ENCODE results near the gene PRR36.
"Not testable (repeated sequence)": the region's sequence is repeated elsewhere in the genome, so short reads cannot be mapped to it uniquely, and the experiment has no call there.

The PRR36 gene

GRCh38 chr19:7874076-7874896 lies at the start of gene PRR36:
PRR36 (minus strand) TSS chr19:7874390; CDS start chr19:7873689, 701 bp downstream.
- no peak for DNase-seq

DNA sequence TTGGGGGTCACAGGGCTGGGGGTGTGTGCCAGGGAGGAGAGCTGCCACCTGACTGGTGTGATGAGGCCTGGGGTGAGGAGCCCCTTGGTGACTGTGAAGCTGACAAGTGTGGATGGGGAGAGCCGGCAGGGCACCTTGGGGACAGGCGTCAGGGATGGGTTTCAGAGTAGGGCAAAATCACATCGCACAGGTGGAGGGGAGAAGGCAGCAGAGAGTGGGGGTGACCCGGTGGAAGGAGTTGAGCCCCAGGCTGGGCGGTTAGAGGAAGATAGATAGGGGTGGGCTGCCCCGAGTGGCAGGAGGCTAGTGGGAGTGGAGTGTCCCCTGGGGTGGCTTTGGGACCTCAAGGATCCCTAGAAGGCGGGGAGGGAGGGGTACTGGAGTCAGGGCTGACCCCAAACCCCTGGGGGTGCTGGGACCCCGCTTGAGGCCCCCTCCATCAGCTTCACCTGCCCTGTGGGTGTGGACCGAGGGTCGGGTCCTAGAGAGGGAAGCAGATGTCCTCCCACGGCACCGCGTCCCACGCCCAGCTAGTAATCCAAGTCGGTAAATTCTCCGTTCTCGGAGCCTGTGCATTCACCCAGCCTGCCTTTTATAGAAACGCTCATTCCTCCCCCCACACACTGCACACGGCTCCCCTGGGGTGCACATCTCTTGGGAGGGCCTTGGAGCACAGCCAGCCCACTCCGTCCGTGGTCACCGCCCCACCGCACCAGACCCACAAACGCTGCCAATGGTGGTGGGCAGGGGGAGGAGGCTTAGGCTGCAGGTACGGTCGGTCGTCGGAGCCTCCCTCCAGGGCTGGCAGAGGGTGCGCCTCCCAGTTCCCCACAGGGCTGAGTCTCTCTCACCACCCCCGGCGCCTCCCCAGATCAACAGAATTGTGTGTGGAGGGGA lies 49.4 kb upstream of the PRR36 start:
- DNase-seq: no peak

GRCh38 chr19:7922836-7923195 lies 48.6 kb upstream of the PRR36 start:
- no peak for DNase-seq

DNA sequence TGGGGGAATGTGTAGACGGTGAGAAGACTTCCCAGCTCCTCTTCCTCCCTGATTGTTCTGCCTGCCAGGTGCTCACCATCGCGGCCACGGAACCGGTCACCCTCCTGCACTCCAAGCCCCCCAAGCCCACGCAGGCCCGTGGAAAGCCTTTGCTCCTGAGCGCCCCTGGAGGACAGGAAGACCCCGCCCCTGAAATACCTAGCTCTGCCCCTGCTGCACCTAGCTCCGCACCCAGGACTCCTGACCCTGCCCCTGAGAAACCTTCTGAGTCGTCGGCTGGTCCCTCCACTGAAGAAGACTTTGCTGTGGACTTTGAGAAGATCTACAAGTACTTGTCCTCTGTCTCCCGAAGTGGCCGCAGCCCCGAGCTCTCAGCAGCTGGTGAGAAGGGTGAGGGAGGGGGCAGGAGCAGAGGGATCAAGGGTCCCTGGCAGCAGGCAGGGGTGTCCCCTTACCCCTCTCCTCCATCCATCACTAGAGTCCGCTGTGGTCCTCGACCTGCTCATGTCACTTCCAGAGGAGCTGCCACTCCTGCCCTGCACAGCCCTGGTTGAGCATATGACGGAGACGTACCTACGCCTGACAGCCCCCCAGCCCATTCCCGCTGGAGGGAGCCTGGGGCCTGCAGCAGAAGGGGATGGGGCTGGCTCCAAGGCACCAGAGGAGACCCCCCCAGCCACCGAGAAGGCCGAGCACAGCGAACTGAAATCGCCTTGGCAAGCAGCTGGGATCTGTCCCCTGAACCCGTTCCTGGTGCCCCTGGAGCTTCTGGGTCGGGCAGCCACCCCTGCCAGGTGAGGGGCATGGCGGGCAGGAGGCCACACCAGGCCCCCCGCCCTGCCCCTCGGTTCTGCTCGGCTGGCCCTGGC lies 48.0 kb upstream of the PRR36 start:
- no peak for DNase-seq

DNA sequence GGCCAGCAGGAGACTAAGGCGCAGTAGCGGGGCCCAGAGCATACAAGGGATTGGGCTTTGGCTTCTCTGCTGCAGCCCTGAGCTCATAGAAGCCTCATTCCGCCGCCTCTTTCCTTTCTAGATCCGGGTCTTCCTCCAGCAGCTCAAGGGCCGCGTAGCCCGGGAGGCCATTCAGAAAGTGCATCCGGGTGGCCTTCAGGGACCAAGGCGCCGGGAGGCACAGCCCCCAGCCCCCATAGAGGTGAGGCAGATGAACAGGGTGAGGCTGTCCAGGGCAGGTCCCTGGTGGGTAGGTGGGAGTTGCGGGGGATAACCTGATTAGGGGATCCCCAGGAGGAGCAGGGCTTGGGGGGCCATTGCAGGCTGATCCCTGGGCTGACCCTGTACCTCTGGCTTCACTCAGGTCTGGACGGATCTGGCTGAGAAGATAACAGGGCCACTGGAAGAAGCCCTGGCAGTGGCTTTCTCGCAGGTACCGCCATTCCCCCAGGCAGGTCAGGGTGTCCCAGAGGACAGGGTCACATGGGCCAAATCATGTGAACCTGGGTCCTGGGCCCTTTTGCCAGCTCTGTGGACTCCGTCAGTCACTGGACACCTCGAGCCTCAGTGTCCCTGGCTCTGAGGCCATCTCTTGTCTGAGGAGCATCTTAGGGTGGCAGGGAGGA lies 47.2 kb upstream of the PRR36 start:
- DNase-seq: no peak

DNA sequence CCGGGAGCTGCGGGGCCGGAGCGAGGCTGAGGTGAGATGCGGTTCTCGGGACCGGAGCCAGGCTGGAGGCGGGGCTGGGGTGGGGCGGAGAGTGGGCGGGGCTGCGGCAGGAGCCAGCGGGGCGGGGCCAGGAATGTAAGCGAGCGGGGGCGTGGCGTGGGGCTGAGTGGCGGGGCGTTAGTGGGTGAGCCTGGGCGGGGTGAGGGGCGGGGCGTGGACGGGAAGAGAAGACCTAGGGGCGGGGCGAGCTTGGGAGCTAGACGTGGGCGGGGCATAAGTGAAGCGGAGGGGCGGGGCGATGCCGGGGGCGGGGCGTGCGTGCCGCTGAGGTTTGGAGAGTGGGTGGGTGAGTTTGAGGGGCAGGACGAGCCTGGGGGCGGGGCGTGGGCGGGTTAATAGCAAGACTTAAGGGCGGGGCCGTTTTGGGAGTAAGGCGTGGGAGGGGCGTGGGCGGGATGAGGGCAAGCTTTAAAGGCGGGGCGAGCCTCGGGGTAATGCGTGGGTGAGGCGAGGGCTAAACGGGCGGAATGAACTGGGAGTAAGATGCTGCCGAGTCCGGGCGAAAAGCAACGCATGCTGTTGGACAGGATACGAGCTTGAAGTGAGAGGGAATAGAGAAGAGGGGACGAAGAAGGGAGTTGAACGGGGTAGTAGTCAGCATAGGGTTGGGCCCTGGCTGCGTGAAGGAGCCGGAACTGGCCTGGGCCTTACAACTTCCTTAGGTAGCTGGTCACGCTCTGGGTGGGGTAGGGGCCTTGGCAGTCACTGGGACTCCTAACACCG lies 46.5 kb upstream of the PRR36 start:
- peak; percentile 99 to 100 for DNase-seq

DNA sequence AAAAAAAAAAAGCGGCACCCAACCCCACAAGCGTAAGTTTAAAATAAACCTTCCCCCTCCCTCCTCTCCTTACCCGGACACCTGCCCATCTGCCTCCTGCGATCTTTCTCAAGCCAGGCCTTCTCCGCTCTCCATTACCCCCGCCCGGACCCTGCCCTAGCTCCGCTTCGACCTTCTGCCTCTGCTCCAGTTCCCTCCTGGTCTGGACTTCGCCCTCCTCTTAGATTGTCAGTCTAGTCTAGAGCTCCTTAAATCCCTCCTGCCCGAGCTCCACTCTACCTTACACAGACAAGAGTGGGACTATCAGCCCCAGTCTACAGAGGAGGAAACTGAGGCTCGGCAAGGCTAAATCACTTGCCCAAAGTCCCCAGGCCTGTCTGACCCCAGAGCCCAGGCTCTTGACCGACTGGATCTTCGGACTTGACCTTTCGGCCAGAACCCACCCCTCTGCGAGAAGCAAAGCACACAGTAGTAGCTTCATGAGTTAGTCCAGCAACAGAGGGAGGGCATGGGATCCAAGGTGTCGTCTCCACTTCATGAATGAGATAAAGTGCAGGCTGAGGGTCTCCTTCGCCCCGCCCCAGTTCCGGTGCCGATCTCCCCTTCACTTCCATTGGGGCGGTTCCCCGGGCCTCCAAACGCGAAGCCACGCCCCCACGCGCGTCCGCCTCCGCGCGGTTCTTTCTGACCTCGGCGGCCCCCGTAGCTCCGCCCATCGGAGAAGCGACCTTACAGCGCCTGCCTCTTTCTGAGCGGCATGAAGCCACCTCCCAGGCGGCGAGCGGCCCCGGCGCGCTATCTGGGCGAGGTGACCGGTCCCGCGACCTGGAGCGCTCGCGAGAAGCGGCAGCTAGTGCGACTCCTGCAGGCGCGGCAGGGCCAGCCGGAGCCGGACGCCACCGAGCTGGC lies 45.7 kb upstream of the PRR36 start, which contains the start of gene SNAPC2:
SNAPC2 (plus strand) TSS at position 729 of the 909 bp plus-strand sequence; CDS start at position 758, 29 bp downstream.
- DNase-seq: peak; percentile 95 to 97

- no peak for DNase-seq
Measured at GRCh38 chr19:7918615-7919421, 44.6 kb upstream of the PRR36 start.

DNA sequence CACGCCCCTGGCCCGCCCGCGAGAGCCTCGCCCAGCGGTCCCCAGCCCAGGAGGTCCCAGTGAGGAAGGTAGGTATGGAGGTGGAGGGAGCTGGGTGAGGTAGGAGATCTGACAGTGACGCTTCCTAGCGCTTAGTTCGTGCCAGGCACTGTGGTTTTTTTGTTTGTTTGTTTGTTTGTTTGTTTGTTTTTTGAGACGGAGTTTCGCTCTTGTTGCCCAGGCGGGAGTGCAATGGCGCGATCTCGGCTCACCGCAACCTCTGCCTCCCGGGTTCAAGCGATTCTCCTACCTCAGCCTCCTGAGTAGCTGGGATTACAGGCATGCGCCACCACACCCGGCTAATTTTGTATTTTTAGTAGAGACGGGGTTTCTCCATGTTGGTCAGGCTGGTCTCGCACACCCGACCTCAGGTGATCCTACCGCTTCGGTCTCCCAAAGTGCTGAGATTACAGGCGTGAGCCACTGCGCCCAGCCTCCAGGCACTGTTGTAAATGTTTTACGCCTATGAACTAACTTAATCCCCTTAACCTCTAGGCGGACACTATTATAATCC lies 43.9 kb upstream of the PRR36 start:
- DNase-seq: not testable (repeated sequence)

GRCh38 chr19:7917267-7918061 lies 43.3 kb upstream of the PRR36 start:
- peak in 1 of 2 donors; percentile 53 for DNase-seq

DNA sequence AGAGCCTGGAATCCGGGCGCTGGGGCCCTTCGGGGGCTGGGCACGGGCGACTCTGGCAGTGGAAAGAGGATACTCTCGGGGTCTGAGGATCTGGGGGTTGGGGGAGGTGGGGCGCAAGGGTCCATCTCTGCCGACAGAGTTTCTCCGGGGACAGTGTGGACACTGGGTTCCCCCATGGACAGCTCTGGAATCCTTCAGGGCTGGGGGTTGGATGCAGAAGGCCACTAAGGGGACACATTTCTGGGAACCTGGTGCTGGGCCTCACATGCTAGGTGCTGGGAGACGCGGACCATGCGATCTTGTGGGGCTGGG lies 42.7 kb upstream of the PRR36 start:
- DNase-seq: no peak

- peak; percentile 45 to 56 for DNase-seq
Measured at GRCh38 chr19:7916103-7916954, 42.1 kb upstream of the PRR36 start.

- DNase-seq: no peak
Measured at GRCh38 chr19:7915250-7916102, 41.3 kb upstream of the PRR36 start.

DNA sequence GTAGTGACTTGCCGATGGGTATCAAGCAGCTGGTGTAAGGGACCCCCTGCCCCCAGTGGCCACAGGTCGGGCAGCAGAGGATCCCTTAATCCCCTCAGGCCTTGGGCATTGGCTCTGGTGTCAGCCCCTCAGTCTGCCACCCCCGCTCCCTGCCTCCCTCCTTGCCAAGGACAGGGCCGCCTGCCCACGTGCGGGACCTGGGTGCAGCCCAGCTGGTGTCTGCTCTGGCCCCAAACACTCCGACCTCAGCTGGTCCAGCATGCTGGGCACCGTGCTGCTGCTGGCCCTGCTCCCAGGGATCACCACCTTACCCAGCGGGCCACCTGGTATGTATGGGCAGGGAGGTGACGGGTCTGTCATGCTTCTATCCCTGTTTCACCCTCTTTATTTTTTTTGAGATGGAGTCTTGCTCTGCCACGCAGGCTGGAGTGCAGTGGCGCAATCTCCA lies 40.4 kb upstream of the PRR36 start, which contains the start of gene TGFBR3L:
TGFBR3L (plus strand) TSS at position 233 of the 448 bp plus-strand sequence.
- DNase-seq: no peak

GRCh38 chr19:7914099-7914498 lies 39.9 kb upstream of the PRR36 start:
- no peak for DNase-seq

GRCh38 chr19:7913652-7914051 lies 39.5 kb upstream of the PRR36 start:
- no peak for DNase-seq

All from stimulated activated CD4-positive, alpha-beta T cell treated with anti-CD3 and anti-CD28 coated beads, Interleukin-2, amount 100 ng/mL, for 48 hours (primary cell).